UCSD-AML1 (cell line): ENCODE results near the gene IKBKE.
A peak's percentile ranks its signal among the peaks of the same experiment; 100 is the strongest.

Experiments
- DNase-seq: peaks from one replicate; lab custom pipeline; 2025; ENCODE audit not compliant: unreplicated experiment; lab: John Stamatoyannopoulos, UW

The IKBKE gene

DNA sequence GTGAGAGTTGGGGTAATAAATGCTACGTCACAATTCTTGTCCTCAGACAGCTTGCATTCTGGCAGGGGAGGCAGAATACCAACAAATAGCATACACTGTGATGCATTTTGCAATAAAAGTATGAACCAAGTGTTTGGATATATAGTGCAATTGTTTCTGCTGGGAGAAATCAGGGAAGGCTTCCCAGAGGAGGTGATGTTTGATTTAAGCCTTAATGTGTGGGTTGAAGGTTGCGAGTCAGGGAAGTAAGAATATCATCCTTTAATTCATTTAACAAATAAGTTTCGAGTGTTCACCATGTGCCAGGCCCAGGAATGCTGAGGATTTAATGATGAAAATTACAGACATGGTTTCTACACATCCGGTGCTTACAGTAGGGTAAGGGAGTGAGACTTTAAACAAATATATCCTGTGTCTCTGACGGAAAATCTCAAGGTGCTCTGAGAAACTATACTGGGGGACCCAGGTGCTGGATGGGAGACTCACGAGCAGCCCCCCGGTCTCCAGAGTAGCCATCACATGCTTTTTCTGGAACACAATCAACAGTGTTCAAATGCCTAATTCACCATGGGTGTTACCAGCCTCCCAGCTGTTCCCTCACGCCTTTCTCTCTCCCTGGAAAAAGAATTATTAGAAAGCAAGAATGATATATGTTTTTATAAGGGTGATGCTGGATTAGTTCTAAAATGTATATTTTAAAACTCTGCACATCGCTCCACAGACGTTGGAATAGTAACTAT lies 68.8 kb downstream of the IKBKE start:
- DNase-seq = no peak

DNA sequence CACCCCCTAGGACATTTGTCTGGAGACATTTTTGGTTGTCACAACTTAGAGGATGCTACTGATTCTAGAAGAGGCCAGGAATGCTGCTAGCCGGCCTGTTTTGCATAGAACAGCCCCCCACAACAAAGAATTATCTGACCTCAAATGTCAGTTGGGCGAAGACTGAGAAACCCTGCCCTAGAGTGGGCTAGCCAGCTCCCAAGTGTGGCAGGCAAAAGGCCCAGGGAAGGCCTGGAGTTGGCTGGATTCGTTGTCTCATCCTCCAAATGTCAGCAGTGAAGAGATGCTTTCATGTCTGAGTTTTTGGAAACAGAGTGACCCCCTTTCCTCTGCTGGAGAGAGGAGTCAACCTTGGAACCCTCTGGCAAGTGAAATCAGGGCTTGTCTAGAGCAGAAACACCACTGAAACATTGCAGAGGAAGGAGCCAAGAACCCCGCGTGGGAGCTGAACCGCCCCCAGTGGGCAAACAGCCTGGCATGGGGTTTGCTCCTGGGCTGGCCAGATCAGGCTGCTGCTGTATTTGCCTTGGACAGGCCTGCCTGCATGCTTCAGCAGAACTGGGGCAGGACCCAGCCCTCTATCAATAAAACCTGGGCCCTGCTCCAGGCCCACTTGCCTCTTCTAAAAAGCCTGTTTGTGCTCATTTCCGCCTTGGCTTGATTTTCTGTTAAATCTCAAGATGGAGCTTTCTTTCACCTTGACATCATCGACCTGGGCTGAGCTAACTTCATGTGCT lies 69.9 kb downstream of the IKBKE start:
- DNase-seq = no peak

GRCh38 chr1:206541236-206541833 lies 71.1 kb downstream of the IKBKE start:
- DNase-seq = no peak

- DNase-seq = peak; percentile 75
Observed at GRCh38 chr1:206544562-206545257, 74.4 kb downstream of the IKBKE start.

DNA sequence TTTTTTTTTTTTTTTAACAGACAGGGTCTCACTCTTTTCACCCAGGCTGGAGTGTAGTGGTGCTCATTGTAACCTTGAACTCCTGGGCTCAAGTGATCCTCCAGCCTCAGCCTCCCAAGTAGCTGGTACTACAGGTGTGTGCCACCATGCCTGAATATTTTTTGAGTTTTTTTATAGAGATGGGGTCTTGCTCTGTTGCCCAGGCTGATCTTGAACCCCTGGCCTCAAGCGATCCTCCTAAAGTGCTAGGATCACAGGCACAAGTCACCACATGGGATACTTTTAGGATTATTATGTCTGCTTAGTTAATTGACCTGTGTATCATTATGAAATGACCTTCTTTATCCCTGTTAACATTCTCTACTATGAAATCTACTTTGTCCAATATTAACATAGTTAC lies 75.1 kb downstream of the IKBKE start:
- no peak for DNase-seq
